GM18861 (cell line): ENCODE results near the gene SHB.
"Not testable (repeated sequence)": the region's sequence is repeated elsewhere in the genome, so short reads cannot be mapped to it uniquely, and the experiment has no call there.

Source experiments
- ATAC-seq: cut with Tn5 transposase; IDR thresholded peaks from one replicate; pipeline ENCODE4 v1.9.1; 2021; ENCODE audit not compliant: unreplicated experiment

SHB gene

DNA sequence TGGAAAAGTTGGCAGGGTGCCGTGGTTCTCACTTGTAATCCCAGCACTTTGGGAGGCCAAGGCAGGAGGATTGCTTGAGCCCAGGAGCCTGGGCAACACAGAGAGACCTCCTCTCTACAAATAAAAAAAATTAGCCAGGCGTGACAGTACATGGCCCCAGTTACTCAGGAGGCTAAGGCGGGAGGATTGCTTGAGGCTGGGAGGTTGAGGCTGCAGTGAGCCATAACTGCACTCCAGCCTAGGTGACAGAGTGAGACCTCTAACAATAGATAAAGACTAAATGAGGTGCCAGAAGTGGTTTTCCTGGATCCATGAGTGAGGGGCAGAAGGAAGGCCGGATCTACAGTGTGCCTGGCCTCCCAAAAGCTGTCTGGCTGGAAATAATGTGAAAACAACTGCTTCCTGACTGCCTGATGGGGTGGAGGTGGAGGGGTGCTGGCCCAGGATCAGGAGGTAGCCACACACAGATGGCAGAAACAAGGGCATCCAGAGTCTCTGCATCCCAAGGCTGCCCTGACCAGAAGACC is 4.1 kb downstream of the SHB start:
- ATAC-seq, result no peak

DNA sequence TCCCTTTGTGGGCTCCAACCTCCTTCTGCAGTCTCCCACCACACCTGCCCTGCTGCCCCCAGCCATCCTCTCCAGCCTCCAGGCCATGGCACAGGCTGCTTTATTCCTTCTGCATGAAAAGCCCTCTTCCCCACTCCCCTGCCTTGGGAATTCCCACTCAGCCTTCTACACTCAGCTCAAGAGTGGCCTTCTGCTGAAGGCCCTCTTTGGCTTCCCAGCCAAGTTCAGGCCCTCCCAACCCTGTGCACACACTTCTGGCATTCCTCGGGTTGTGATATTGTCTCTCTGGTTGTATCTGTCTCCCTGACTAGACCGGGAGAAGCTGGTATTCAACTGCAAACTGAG is 5.7 kb downstream of the SHB start:
- no peak for ATAC-seq

DNA sequence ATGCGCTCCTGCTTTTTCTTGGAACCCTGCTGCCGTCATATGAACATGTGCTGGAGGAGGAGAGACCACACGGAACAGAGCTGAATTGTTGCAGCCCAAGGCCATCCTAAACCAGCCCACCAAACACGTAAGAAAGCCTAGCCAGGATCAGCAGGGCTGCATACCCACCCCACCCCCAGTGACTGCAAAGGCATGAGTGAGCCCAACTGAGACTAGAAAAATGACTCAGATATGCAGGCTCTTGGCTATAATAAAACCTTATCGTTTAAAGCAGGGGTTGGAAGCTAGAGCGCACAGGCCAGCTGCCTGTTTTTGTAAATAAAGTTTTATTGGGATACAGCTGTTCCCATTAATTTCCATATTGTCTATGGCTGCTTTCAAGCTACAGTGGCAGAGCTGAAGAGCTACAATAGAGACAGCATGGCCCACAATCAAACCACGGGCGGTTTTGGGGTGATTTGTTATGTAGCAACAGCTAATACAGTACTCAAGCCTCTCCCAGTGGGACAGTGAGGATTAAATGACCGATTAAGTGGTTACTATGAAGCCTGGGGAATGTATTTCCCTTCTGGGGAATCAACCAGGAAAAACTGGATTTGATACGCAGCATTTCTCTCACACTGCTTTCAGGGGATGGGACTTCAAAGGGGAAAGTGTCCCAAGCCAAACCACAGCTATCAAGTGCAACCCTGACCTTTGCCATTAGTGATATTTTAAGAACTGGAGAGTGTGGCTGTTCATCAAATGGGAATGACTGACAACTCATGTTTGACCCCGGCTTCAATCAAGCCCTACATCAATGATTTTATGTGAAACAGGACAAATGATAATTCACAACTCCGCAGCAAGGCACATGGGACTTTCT is 6.3 kb downstream of the SHB start:
- ATAC-seq, result no peak

DNA sequence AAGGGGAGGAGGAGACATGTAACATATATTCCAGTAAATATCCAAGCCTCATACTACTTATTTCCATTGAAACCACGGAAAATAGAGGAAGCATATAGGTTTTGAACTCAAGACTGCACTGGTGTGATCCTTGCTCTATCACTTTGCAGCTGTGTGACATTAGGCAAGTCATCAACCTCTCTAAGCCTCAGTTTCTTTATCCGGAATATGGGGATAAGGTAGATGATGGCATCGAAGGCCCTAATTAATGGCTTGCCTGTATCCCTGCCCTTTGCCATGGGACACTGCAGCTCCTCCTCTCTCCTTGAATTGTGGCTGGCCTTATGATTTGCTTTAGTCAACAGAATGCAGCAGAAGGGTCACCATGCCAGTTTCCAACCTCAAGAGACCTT is 6.9 kb downstream of the SHB start:
- ATAC-seq, result no peak

DNA sequence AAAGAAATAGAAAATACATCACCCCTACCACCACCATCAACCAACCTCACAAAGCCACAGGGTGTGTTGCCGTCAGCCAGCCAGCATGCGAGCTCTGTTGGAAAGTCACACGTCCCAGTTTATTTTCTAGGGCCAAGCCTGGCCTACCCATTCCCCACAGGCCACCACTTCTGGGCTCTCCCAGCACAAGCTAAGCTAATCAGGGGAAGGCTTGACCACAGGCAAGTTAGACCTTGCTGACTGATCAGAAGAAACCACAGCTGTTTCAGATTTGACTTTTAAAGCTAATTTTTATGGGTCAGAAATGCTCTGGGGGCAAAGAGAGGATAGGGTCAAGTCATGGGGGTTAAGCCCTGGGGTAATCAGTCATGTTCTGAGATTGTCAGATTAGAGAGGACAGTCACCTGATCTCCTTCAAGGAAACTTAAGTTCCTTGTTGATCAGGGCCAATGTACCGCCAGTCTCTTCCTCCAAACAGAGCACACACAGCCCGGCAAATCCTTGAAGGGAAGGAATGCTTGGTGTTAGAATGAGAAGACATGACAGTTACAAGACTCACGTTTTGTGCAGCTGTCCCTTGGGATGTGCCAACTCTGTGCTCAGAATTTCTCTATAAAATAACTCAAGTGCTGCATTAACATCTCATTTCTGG is 7.6 kb downstream of the SHB start:
- ATAC-seq, result peak; percentile 78

GRCh38 chr9:38060681-38061080 is 8.3 kb downstream of the SHB start:
- no peak for ATAC-seq

DNA sequence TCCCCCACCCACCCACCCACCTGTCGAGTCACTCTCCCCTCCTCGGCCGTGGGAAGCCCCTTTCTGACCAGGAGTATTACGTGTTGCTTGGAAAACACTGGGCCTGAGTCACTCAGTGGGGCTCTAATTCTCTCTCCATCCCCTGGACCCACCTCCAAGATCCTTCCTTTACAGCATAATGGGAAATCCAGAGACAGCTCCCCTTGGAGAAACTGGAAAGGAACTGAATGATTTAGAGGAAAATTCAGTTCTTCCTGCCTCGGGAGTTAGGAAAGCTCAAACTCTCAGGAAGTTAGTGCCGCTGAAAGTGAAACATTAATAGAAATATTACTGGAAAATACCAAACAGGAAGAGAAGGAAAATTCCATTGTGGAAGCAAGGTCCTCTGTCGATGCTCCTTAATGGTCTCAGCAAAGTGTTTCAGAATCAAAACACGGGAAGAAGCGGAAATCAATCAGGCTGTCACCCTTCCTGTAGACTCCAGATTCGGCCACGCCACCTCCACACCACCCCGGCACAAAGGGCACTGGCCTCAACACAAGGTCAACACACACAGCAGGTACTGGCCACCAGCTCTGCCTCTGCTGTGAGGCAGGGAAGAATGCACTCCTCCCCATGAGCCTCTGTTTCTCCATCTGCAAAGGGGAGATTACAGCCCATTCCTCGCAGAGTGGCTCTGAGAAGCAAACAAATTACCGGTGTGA is 9.6 kb downstream of the SHB start:
- no peak for ATAC-seq

DNA sequence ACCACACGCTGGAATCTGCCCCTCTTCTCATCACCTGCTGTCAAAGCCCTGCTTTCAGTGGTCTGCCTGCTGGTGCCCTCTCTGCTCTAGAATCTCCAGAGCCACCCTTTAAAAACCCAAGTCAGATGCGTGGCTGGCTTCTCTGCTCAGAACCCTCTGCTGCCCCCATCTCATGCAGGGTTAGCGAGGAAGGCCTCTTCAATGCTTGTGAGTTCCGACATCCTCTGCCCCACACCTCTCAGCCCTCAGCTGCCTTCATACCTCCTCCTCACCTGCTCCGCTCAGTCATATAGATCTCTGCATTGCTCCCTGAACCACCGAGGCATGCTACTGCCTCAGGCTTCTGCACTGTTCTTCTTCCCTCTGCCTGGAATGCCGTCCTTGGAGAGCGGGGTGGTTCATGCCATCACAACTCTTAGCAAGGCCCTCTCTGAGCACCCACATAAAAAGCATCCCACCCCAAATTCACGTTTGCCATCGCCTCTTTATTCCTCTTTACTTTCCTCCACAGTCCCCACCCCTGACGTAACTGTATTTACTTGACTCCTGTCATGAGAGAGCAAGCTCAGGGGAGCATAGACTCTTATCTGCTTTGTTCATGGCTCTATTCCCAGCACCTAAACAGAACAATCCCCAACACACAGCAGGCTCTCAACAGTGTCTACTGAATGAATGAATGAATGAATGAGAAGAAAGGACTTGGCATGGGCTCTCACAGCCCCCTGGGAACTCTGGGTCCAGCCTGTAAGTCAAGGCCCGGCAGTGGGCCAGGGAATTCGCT is 10.4 kb downstream of the SHB start:
- ATAC-seq, result no peak

GRCh38 chr9:38057416-38058195 is 11.4 kb downstream of the SHB start:
- no peak for ATAC-seq

- ATAC-seq, result no peak
Observed at GRCh38 chr9:38054653-38055052, 14.4 kb downstream of the SHB start.

- no peak for ATAC-seq
Observed at GRCh38 chr9:38053697-38054461, 15.1 kb downstream of the SHB start.

DNA sequence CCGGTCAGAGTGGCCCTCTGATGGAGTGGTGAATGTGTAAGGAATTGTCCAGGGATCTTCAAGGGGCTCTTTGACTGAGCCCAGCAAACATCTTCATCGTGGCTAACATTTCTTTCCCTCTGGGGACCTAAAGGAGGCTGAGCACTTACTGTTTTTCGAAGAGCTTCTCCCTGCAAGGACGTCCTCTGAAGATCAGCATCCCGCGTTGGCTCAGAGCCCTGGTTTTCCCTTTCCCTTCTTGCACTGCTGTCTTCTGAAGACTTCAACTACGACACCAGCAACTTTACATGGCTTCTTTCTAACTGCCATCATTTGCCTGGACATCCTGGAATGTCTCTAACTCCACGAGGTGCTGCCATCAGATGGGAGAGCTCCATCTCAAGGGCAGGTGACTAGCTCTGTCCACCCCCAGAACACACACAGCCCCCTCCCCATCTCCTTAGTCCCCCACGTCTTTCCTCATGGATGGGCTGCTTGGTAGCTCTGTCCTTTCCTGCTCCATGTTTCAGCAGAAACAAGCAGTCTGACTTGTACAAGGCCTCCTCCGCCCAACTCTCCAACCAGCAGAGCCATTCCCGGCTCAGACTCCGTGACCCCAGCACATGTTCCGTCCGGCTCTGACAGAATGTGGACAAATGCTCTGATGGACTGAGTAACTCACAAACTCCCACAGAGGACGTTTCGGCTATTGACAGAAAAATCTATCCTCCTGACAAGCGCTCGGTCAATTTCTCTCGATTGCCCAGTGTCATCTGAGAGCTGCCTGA is 17.1 kb downstream of the SHB start:
- ATAC-seq, result no peak

- ATAC-seq, result no peak
Observed at GRCh38 chr9:38048316-38048969, 20.6 kb downstream of the SHB start.

- ATAC-seq, result no peak
Observed at GRCh38 chr9:38047301-38048251, 21.5 kb downstream of the SHB start.

DNA sequence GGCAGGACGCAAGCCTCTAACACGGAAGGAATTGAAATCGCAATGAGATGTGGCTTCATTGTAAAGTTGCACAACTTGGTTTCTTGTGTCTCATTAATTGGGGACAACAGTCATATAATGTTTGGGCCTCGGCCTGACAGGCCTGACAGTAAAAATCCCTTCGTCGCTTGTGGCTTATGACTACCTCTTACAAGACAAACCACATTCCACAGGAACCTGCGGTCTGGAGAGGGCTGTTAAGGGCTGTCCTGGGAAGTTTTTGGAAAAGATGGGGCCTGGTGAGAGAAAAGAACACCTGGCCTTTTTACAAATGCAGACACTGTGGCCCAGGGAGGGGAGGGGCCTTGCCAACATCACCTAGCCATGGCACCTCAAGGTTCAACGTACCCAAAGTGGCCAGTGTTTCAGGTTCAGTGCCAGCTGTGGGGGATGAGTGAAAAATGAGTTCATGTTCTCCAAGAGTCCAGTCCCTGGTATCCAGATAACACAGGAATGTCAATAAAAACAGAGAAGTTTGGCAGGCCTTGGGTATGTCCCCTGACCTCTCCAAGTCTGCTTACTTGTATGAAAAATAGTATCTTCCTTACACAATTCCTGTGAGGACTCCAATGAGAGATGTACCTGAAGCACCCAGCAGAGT is 22.2 kb downstream of the SHB start:
- ATAC-seq, result no peak

DNA sequence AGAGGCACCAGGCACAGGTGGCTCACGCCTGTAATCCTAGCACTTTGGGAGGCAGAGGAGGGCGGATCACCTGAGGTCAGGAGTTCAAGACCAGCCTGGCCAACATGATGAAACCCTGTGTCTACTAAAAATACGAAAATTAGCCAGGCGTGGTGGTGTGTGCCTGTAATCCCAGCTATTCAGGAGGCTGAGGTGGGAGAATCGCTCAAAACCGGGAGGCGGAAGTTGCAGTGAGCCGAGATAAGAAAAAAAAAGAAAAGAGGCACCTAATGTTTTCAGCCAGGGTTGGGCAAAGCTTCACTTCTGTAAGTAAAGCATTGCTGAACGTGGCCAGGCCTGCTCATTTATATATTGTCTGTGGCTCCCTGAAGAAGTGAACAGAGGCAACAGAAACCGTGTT is 23.1 kb downstream of the SHB start:
- ATAC-seq, result not testable (repeated sequence)

GRCh38 chr9:38044706-38045105 is 24.3 kb downstream of the SHB start:
- no peak for ATAC-seq
